GM12878 (cell line): ENCODE results near the gene ARHGEF26. TPM values are rescaled to one million over a fixed set of nuclear protein-coding genes. Genes with fewer than 3 reads are reported as not detected.

ENCODE experiments used
- ATAC-seq: fragments of 200-7000 bp; cut with Tn5 transposase; 3 replicates; pipeline ENCODE4 v1.9.1; 2020; ENCODE audit warnings: mild to moderate bottlenecking, moderate library complexity
- BruUV-seq: library from RNA; stranded (reverse); fragments of 400-500 nt; replicated peaks from 2 replicates; lab custom pipeline; 2021; lab: Mats Ljungman, UMichigan
- CTCF ChIA-PET: fragments of 300-600 bp; sonication (Branson Sonifier 250); formaldehyde crosslinking; extraction: SDS; loops from one replicate; lab custom pipeline; 2021; ENCODE audit warnings: inconsistent platforms; lab: Yijun Ruan, JAX
- POLR2A ChIA-PET: fragments of 350-600 bp; formaldehyde crosslinking; extraction: SDS; loops from one replicate; lab custom pipeline; 2021; ENCODE audit warnings: inconsistent platforms; lab: Charles Lee
- RAD21 ChIA-PET: fragments of 300-600 bp; sonication (Branson Sonifier 250); formaldehyde crosslinking; loops from one replicate; lab custom pipeline; 2023; ENCODE audit warnings: antibody characterized with exemption; ENCODE audit not compliant: unreplicated experiment; lab: Charles Lee
- SMC1A ChIA-PET: fragments of 300-600 bp; sonication (Branson Sonifier 250); formaldehyde crosslinking; loops from one replicate; lab custom pipeline; 2023; ENCODE audit not compliant: unreplicated experiment, uncharacterized antibody; lab: Charles Lee
- DNase-seq: peaks from one replicate; pipeline ENCODE4 v3.0.0-alpha.2; 2011; ENCODE audit warnings: low read depth, low spot score
- FAIRE-seq: peaks from 3 replicates; lab custom pipeline; 2011; peaks lifted over from hg19 to GRCh38; lab: Jason Lieb, UNC
- H2AFZ ChIP-seq: 2 replicates; pipeline ENCODE4 v1.6.0; 2011; ENCODE audit warnings: low read depth, low read length, control low read depth; ENCODE audit not compliant: control insufficient read depth
- H3K27ac ChIP-seq: 2 replicates; pipeline ENCODE4 v1.5.1; 2011; ENCODE audit warnings: control low read depth; ENCODE audit not compliant: control insufficient read depth, insufficient read depth
- H3K27me3 ChIP-seq, 2 experiments: replicated peaks in 1 of 2; 2 replicates each; pipeline versions ENCODE4 v1.6.0 to v1.6.1; 2011; ENCODE audit warnings: low read length in 1 of 2; ENCODE audit not compliant: control insufficient read depth in 2 of 2, insufficient read depth in 2 of 2
- H3K36me3 ChIP-seq, 2 experiments: 2 replicates each; pipeline ENCODE4 v1.5.1; 2011; ENCODE audit warnings: low read length in 1 of 2; ENCODE audit not compliant: control insufficient read depth in 2 of 2, insufficient read depth in 2 of 2
- H3K4me1 ChIP-seq: 2 replicates; pipeline ENCODE4 v1.6.1; 2011; ENCODE audit warnings: mild to moderate bottlenecking, low read length, moderate library complexity, mixed read lengths; ENCODE audit not compliant: control insufficient read depth, insufficient read depth
- H3K4me2 ChIP-seq: 2 replicates; pipeline ENCODE4 v1.6.0; 2011; ENCODE audit warnings: control low read depth; ENCODE audit not compliant: control insufficient read depth, insufficient read depth
- H3K4me3 ChIP-seq: fragments of 200-600 bp; sonication (generic); 2 replicates; pipeline ENCODE4 v1.5.1; 2016
- H3K79me2 ChIP-seq: 2 replicates; pipeline ENCODE4 v1.6.0; 2011; ENCODE audit warnings: low read length; ENCODE audit not compliant: control insufficient read depth, insufficient read depth
- H3K9ac ChIP-seq: 2 replicates; pipeline ENCODE4 v1.8.0; 2011; ENCODE audit warnings: low read length, control low read depth, mixed read lengths; ENCODE audit not compliant: control insufficient read depth, insufficient read depth
- H3K9me3 ChIP-seq: replicated peaks from 3 replicates; pipeline ENCODE4 v1.5.1; 2011; ENCODE audit warnings: mild to moderate bottlenecking, low read length; ENCODE audit not compliant: control insufficient read depth, insufficient read depth
- H4K20me1 ChIP-seq: 2 replicates; pipeline ENCODE4 v1.6.0; 2011; ENCODE audit not compliant: control insufficient read depth, insufficient read depth
- ATF2 ChIP-seq: IDR thresholded peaks from 2 replicates; pipeline ENCODE4 v1.6.1; 2012; ENCODE audit warnings: low read length, inconsistent platforms
- CHD4 ChIP-seq: fragments of 200-600 bp; sonication (generic); IDR thresholded peaks from 2 replicates; pipeline ENCODE4 v1.6.1; 2016; ENCODE audit warnings: mild to moderate bottlenecking
- E2F8 ChIP-seq: fragments of 450-650 bp; IDR thresholded peaks from 2 replicates; pipeline ENCODE4 v1.6.1; 2018; ENCODE audit warnings: mild to moderate bottlenecking, low read depth, moderate library complexity; ENCODE audit not compliant: partially characterized antibody
- MEF2B ChIP-seq: fragments of 450-650 bp; IDR thresholded peaks from 2 replicates; pipeline ENCODE4 v1.6.1; 2018; ENCODE audit warnings: mild to moderate bottlenecking, moderate library complexity; ENCODE audit not compliant: partially characterized antibody, poor library complexity, severe bottlenecking
- whole genome bisulfite sequencing: methylation state at CpG from one replicate; pipeline ENCODE4 v1.1.6; 2016; ENCODE audit warnings: low lambda C conversion rate; ENCODE audit not compliant: insufficient replicate concordance, insufficient coverage; ENCODE audit errors: missing lambda C conversion rate; 5-methylcytosine and 5-hydroxymethylcytosine counted together
- in situ Hi-C: fragments of 300-500 bp; cut with MboI; formaldehyde crosslinking; loops from 9 replicates; pipeline ENCODE4 v1.14.3; 2018; ENCODE audit warnings: mixed read lengths
- intact Hi-C: fragments of 100-400 bp; cut with micrococcal nuclease; formaldehyde crosslinking; loops from one replicate; pipeline ENCODE4 v1.14.2; 2022; ENCODE audit not compliant: unreplicated experiment
- polyA plus RNA-seq, 11 experiments: library from polyadenylated mRNA; depleted of rRNA in 4 of 11; unstranded in 6 of 11; stranded (reverse) in 5 of 11; fragments of >200 nt; fragmentation: Nextera tagmentation in 4 of 11; fragmentation: Illumina TruSeq in 1 of 11; extraction: Ambion mirVana in 4 of 11; extraction: Trizol in 1 of 11; gene quantifications; 1 replicate in 1 of 11; 2 replicates in 10 of 11; pipeline versions ENCODE4 v1.2.1 to v1.2.3, GENCODE V29; 2011 to 2016; ENCODE audit warnings: inconsistent platforms in 2 of 11, missing spikeins in 2 of 11, low read depth in 1 of 11
- total RNA-seq, 4 experiments: library from RNA; depleted of rRNA in 3 of 4; stranded (reverse); fragments of >200 nt in 3 of 4; fragmentation: Illumina TruSeq in 1 of 4; extraction: Trizol in 1 of 4; gene quantifications; 2 replicates each; pipeline versions ENCODE4 v1.2.1 to v1.2.3, GENCODE V29; 2013 to 2021

ARHGEF26 gene
- total and polyA plus RNA-seq, 10 of the 15 experiments (the other 5 are each of a cell fraction or from before 2014, with no cell fraction given): 0.02 to 0.47 (median 0.05) TPM; not detected in 1

- Histone ChIP-seq H3K79me2 (no peaks in the 10 kb centered on the region), H3K4me1 (no peaks in the 10 kb centered on the region), H3K9me3 (no peaks in the 10 kb centered on the region), H2AFZ (no peak overlapping the region), H3K4me3 (no peak overlapping the region), H3K9ac (no peak overlapping the region), H4K20me1 (no peaks in the 10 kb centered on the region), H3K27me3 (no peaks in the 10 kb centered on the region), H3K27ac (no peak overlapping the region), H3K36me3 (no peaks in the 10 kb centered on the region), H3K4me2 (no peak overlapping the region)
- in situ Hi-C loops (no loop called here), intact Hi-C loops (no loop called here)
- SMC1A ChIA-PET: no interaction called here
- 0% methylated on average over 3 of the region's 3 CpGs for WGBS
- POLR2A ChIA-PET: no interaction called here
- no peak for DNase-seq
- TF ChIP-seq MEF2B: no peak
- RAD21 ChIA-PET: no interaction called here
- no peak for FAIRE-seq
- CTCF ChIA-PET: interaction anchor here (0.6 to 1.7 kb wide), 2 partner anchors 16 to 20 kb away, joined by 3 to 5 read pairs; no protein-coding TSS in a partner anchor
- ATAC-seq: no peak
- no TSS peak for BruUV-seq
Observed at GRCh38 chr3:154236331-154236730, 115.1 kb downstream of the ARHGEF26 start.

- BruUV-seq: no TSS peak
- Histone ChIP-seq H3K79me2 (no peaks in the 10 kb centered on the region), H3K36me3 (no peaks in the 10 kb centered on the region)
- ChIA-PET SMC1A (no interaction called here), RAD21 (no interaction called here)
- WGBS: 66% methylated on average over 6 of the region's 6 CpGs
- ATAC-seq: no peak
- TF ChIP-seq ATF2 (no peak), E2F8 (no peak), CHD4 (no peak)
- TF ChIP-seq, all 136 proteins: peak for 0
- intact Hi-C loops: no loop called here
- no peaks in the 10 kb centered on the region for H3K9me3 ChIP-seq
- H3K4me1 ChIP-seq: no peaks in the 10 kb centered on the region
- FAIRE-seq: no peak
- H3K27ac ChIP-seq: no peak overlapping the region
- no peak overlapping the region for H3K9ac ChIP-seq
- no peak overlapping the region for H3K4me3 ChIP-seq
- H2AFZ ChIP-seq: no peak overlapping the region
- ChIA-PET CTCF (interaction anchor here (1.2 to 1.7 kb wide), 2 partner anchors 12 to 18 kb away, joined by 3 to 5 read pairs; no protein-coding TSS in a partner anchor), POLR2A (no interaction called here)
- no peak overlapping the region for H3K4me2 ChIP-seq
- in situ Hi-C loops: no loop called here
- no peaks in the 10 kb centered on the region for H4K20me1 ChIP-seq
- no peak for DNase-seq
- no peaks in the 10 kb centered on the region for H3K27me3 ChIP-seq
Observed at GRCh38 chr3:154240235-154240634, 119.0 kb downstream of the ARHGEF26 start.
